ENCODE results near the gene CYP26C1. TPM values are rescaled to one million over a fixed set of nuclear protein-coding genes. Genes with fewer than 3 reads are reported as not detected.
A peak's percentile ranks its signal among the peaks of the same experiment; 100 is the strongest.

The CYP26C1 gene
- total RNA-seq (2021; ENCODE audit: unreplicated experiment) (0.07 TPM), Bru-seq, nascent RNA (percentile 44 among the genes with signal in this experiment), BruChase-seq, experiment 1, labeled RNA remaining after a 6-hour chase (percentile 27 among the genes with signal in this experiment), BruChase-seq, experiment 2, labeled RNA remaining after a 2-hour chase (percentile 33 among the genes with signal in this experiment)
- polyA plus RNA-seq (2012) = 0.01 TPM in 1 of 2 replicates, not detected in the other
- long read RNA-seq = 0 reads

DNA sequence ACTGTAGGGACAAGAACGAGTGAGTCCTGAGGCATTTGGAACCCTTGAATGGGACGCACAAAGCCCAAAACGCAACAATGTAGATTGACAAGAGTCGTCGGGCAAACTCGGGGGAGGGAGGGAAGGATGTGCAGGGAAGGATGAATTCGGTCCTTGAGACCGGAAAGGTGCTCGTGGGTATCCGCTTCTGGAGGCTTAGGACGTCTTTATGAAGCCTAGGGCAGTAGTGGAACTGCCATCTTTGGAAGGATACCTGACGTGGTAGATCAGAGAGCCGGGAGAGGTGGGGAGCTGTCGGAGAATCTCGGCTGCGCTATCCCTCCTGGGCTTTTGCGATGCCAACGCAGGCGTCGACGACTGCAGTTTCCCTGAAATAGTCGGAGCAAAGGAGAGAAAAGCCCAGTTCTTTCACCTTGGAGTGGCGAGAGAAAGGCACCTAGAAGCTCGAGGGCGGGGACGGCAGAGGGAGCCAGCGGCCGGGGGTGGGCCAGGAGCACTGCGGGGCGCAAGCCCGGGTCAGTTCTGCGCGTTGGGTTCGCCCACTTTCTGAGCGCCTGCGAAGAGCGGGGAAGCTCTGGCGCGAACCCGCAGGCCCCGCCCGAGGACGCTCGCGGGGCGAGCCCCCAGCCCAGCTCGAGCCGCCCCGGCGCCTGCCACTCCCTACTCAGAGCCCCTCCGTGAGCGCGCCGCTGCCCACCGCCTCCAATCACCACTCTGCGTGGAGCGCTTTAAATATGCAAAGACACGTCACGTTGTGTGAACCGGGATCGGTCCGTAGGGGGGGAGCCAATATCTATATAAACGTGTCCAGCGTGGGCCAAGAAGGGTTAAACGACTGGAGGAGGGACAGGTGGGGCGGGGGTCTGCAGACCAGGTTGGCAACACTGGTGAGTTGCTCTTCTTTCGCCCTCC, at the start of gene CYP26C1:
Gene CYP26C1, plus strand, starts transcription at position 824 of the 912 bp plus-strand sequence. CDS start 466 bp downstream, outside the sequence.
- no TSS peak for BruUV-seq (replicated peaks)
- Histone ChIP-seq H4K20me1 (ENCODE audit: insufficient read depth) (no peaks in the 10 kb centered on the region), H2AFZ (ENCODE audit: low read depth, low read length, poor library complexity, severe bottlenecking) (no peak within 1 kb of the TSS), H3K36me3 (ENCODE audit: control insufficient read depth in 1 of 2, insufficient read depth in 2 of 2, low read length in 2 of 2) (no peaks in the 10 kb centered on the region), H3K4me3 (replicated peaks in 1 of 2; ENCODE audit: low read depth in 1 of 2, low read length in 2 of 2) (no peak within 1 kb of the TSS), H3K27ac (ENCODE audit: low read depth, low read length) (no peak within 1 kb of the TSS), H3K4me2 (ENCODE audit: low read length) (no peak within 1 kb of the TSS), H3K9ac (ENCODE audit: low read length) (no peak within 1 kb of the TSS), H3K9me2 (ENCODE audit: insufficient read depth) (no peaks in the 10 kb centered on the region), H3K27me3 (ENCODE audit: insufficient read depth, low read length) (no peaks in the 10 kb centered on the region), H3K79me2 (ENCODE audit: insufficient read depth, low read length) (no peaks in the 10 kb centered on the region), H3K4me1 (ENCODE audit: control insufficient read depth in 1 of 2, insufficient read depth in 2 of 2, low read length in 2 of 2) (no peaks in the 10 kb centered on the region), H3K9me3 (ENCODE audit: control insufficient read depth in 1 of 2, insufficient read depth in 1 of 2, low read depth in 1 of 2, low read length in 2 of 2) (no peaks in the 10 kb centered on the region)
- RAD21 ChIA-PET (ENCODE audit: low non-redundant PET in 1 of 2, low total read pairs in 2 of 2, uncharacterized antibody in 2 of 2, unreplicated experiment in 2 of 2) = no interaction called here
- intact Hi-C loops (cut with micrococcal nuclease) = no loop called here
- POLR2A ChIA-PET = no interaction called here
- no peak for ATAC-seq
- no peak for DNase-seq (ENCODE audit: low read depth, low spot score)
- CTCF ChIA-PET = no interaction called here
- TF ChIP-seq, protein P1, sequence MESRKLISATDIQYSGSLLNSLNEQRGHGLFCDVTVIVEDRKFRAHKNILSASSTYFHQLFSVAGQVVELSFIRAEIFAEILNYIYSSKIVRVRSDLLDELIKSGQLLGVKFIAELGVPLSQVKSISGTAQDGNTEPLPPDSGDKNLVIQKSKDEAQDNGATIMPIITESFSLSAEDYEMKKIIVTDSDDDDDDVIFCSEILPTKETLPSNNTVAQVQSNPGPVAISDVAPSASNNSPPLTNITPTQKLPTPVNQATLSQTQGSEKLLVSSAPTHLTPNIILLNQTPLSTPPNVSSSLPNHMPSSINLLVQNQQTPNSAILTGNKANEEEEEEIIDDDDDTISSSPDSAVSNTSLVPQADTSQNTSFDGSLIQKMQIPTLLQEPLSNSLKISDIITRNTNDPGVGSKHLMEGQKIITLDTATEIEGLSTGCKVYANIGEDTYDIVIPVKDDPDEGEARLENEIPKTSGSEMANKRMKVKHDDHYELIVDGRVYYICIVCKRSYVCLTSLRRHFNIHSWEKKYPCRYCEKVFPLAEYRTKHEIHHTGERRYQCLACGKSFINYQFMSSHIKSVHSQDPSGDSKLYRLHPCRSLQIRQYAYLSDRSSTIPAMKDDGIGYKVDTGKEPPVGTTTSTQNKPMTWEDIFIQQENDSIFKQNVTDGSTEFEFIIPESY (IDR thresholded peaks at IDR 0.05; ENCODE audit: extremely low read depth, insufficient replicate concordance, low read length) = no peak
- TF ChIP-seq, protein P2, sequence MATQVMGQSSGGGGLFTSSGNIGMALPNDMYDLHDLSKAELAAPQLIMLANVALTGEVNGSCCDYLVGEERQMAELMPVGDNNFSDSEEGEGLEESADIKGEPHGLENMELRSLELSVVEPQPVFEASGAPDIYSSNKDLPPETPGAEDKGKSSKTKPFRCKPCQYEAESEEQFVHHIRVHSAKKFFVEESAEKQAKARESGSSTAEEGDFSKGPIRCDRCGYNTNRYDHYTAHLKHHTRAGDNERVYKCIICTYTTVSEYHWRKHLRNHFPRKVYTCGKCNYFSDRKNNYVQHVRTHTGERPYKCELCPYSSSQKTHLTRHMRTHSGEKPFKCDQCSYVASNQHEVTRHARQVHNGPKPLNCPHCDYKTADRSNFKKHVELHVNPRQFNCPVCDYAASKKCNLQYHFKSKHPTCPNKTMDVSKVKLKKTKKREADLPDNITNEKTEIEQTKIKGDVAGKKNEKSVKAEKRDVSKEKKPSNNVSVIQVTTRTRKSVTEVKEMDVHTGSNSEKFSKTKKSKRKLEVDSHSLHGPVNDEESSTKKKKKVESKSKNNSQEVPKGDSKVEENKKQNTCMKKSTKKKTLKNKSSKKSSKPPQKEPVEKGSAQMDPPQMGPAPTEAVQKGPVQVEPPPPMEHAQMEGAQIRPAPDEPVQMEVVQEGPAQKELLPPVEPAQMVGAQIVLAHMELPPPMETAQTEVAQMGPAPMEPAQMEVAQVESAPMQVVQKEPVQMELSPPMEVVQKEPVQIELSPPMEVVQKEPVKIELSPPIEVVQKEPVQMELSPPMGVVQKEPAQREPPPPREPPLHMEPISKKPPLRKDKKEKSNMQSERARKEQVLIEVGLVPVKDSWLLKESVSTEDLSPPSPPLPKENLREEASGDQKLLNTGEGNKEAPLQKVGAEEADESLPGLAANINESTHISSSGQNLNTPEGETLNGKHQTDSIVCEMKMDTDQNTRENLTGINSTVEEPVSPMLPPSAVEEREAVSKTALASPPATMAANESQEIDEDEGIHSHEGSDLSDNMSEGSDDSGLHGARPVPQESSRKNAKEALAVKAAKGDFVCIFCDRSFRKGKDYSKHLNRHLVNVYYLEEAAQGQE (IDR thresholded peaks at IDR 0.05; ENCODE audit: low read depth) = no peak
- no peak for TF ChIP-seq EZH2 (IDR thresholded peaks at IDR 0.05)
- TF ChIP-seq ATF3 (IDR thresholded peaks at IDR 0.05) = no peak
- TF ChIP-seq JUND (IDR thresholded peaks at IDR 0.05) = no peak
- TF ChIP-seq RAD21 (IDR thresholded peaks at IDR 0.05; ENCODE audit: low read depth) = no peak
- TF ChIP-seq TCF7L2 (IDR thresholded peaks at IDR 0.05; ENCODE audit: borderline replicate concordance, extremely low read depth, insufficient read depth, insufficient read length) = no peak
- no peak for TF ChIP-seq MAX (IDR thresholded peaks at IDR 0.05)

All from HCT116 (cell line).